Kidney epithelial cell (primary cell): Measurements from ENCODE around the gene HTR3A. TPM values are rescaled to one million over a fixed set of nuclear protein-coding genes. Genes with fewer than 3 reads are reported as not detected.
"Not testable (repeated sequence)": the region's sequence is repeated elsewhere in the genome, so short reads cannot be mapped to it uniquely, and the experiment has no call there.

Experiments used
- DNase-seq: peaks from one replicate; pipeline ENCODE4 v3.0.0-alpha.2; 2010; ENCODE audit warnings: low read depth
- H3K27me3 ChIP-seq: 2 replicates; pipeline ENCODE4 v1.6.0; 2011; ENCODE audit warnings: low read length; ENCODE audit not compliant: control insufficient read depth, insufficient read depth
- H3K36me3 ChIP-seq: 2 replicates; pipeline ENCODE4 v1.5.1; 2011; ENCODE audit warnings: low read length; ENCODE audit not compliant: control insufficient read depth, insufficient read depth
- H3K4me3 ChIP-seq: 2 replicates; pipeline ENCODE4 v1.5.1; 2011; ENCODE audit warnings: low read depth, mild to moderate bottlenecking, control low read depth, low read length
- CTCF ChIP-seq: IDR thresholded peaks from 2 replicates; pipeline ENCODE4 v1.5.1; 2011; ENCODE audit warnings: mild to moderate bottlenecking, moderate library complexity, low read length, control low read depth, inconsistent platforms; ENCODE audit not compliant: insufficient read depth, poor library complexity, severe bottlenecking
- total RNA-seq: library from RNA; depleted of rRNA; stranded (reverse); fragments of >200 nt; gene quantifications from 2 replicates; pipeline ENCODE4 v1.2.3, GENCODE V29; 2015

The HTR3A gene
- total RNA-seq, 1 donor from 2014 or later = 0.25 TPM

GRCh38 chr11:113935858-113936257 lies 39.0 kb upstream of the HTR3A start:
- no peaks in the 10 kb centered on the region for H3K36me3 ChIP-seq
- H3K4me3 ChIP-seq = no peak overlapping the region
- H3K27me3 ChIP-seq = no peaks in the 10 kb centered on the region
- DNase-seq = no peak
- no peak for TF ChIP-seq CTCF

- Histone ChIP-seq H3K4me3 (no peak overlapping the region), H3K36me3 (no peaks in the 10 kb centered on the region), H3K27me3 (no peaks in the 10 kb centered on the region)
- no peak for DNase-seq
- TF ChIP-seq CTCF = no peak
Measured at GRCh38 chr11:113937918-113938317, 37.0 kb upstream of the HTR3A start.

- no peak overlapping the region for H3K4me3 ChIP-seq
- no peaks in the 10 kb centered on the region for H3K36me3 ChIP-seq
- H3K27me3 ChIP-seq = no peaks in the 10 kb centered on the region
- no peak for TF ChIP-seq CTCF
- DNase-seq = no peak
Measured at GRCh38 chr11:113942256-113942655, 32.7 kb upstream of the HTR3A start.

GRCh38 chr11:113946162-113946561 lies 28.7 kb upstream of the HTR3A start:
- H3K27me3 ChIP-seq, H3K36me3 ChIP-seq, H3K4me3 ChIP-seq, DNase-seq: not testable (repeated sequence)

GRCh38 chr11:113947994-113948393 lies 26.9 kb upstream of the HTR3A start:
- Histone ChIP-seq H3K27me3 (peaks cover 10% of the 10 kb centered on the region), H3K4me3 (no peak overlapping the region), H3K36me3 (no peaks in the 10 kb centered on the region)
- no peak for TF ChIP-seq CTCF
- no peak for DNase-seq

- TF ChIP-seq CTCF = no peak
- Histone ChIP-seq H3K27me3 (peaks cover 10% of the 10 kb centered on the region), H3K36me3 (no peaks in the 10 kb centered on the region), H3K4me3 (no peak overlapping the region)
- no peak for DNase-seq
Measured at GRCh38 chr11:113949891-113950290, 25.0 kb upstream of the HTR3A start.
